Measurements from ENCODE around the gene HMBS.
"Not testable (repeated sequence)": the region's sequence is repeated elsewhere in the genome, so short reads cannot be mapped to it uniquely, and the experiment has no call there.

Gene HMBS

GRCh38 chr11:119118946-119119345 lies 34.3 kb downstream of the HMBS start:
- DNase-seq (ENCODE audit: low spot score): no peak

DNA sequence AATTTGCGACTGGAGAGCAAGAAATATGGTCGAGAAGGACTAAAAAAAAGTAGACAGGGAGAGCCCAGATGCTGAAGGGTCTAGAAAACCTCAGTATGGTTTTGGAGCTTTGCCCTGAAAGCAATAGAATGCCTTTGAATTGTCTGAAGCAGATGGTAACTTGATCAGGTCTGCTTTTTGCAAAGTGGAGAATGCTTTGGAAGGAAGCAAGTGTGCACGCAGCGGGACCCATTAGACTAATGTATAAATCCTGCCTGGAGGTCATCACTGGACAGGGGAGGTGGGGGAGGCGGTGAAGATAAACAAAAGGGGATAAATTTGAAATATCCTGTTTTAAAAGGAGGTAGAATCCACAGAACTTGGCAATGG lies 35.9 kb downstream of the HMBS start:
- DNase-seq (ENCODE audit: low spot score): no peak

DNA sequence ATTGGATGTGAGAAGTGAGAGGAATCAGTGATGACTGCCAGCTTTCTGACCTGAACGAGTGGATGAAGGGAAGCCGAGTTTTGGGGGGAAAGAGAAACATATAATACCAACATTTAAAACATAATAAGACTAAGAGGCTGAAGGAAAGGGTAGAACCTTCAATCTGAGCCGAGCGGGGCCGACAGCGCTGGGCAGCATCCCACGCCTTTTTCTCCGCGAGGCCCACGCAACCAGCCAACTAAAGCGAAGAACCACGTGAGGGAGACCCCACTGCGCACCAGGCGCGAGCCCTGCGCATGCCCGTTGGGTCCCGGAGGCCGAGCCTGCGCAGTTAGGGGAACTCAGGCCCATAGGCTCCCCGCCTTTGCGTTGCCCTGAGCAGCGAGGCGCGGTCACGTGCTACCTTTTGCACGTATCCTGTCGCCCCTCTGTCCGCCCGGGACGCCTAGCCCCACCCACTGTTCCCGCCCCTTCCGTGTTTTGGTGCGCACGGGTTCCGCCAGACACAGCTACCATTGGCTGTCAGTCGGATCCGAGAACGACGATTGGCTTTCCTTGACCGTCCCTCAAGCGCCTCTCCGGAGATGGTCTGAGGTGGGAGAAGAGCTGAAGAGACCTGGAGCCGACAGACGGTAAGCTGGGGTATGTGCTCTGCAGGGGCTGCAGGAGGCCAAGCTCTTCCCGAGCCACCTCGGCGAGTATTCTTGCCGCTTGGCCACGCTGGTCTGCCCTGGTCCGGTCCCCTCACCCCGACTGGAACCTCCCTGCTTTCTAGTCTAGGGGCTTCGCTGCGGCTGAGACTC lies 36.5 kb downstream of the HMBS start, which contains the start of gene HINFP:
Gene HINFP (plus strand): TSS at position 573 of the 803 bp plus-strand sequence. CDS start 5,365 bp downstream, outside the sequence.
- peak; percentile 99 for DNase-seq (ENCODE audit: low spot score)

DNA sequence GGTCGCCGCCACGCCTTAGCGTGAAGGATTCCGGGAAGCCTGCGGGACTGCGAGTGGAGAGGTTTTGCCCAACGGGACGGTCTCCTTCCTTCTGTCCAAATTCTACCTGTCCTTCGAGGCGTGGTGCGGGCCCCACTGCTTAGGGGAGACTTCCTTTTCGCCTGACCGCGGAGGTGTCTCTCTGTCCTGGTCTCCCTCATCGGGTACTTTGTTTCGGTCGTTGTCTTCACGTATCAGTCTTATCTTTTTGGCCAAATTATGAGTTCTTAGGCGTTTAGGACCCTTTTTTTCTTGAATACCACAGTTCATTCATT lies 37.1 kb downstream of the HMBS start:
- no peak for DNase-seq (ENCODE audit: low spot score)

DNA sequence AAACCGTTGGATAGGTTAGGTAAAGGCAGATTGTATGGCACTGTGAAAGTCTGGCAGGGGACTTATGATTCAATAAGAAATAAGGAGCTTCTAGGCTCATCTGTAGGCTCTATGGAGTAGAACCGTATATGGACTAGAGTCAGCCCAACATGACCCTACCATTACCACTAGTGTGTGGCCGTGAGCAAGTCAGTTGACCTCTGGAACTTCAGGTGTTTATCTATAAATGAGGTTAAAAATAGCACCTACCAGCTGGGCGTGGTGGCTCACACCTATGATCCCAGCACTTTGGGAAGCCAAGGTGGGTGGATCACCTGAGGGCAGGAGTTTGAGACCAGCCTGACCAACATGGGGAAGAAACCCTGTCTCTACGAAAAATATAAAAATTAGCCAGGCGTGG lies 41.1 kb downstream of the HMBS start:
- DNase-seq (ENCODE audit: low spot score): no peak

DNA sequence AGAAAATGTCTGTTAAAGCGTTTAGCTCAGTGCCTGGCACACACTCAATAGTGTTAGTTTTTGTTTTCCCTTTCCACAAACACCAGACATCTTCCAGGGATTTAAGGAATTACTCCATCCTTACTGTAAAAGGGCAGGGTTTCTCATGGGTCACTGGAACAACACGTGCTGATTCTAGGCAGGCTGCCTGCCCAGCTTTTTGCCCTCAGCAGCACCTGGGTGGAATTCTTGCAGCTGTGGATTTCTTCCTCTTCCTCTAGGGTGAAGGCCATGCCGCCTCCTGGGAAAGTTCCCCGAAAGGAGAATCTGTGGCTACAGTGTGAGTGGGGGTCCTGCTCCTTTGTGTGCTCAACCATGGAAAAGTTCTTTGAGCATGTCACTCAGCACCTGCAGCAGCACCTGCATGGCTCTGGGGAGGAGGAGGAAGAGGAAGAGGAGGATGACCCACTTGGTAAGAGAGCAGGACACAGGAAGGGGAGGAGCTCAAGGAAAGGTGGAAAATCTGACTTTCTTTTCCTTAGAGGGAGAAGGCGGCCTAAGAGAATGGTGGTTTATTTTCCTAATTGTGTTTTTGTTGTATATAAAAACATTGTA lies 42.1 kb downstream of the HMBS start:
- DNase-seq (ENCODE audit: low spot score): no peak

GRCh38 chr11:119130662-119131061 lies 46.0 kb downstream of the HMBS start:
- no peak for DNase-seq (ENCODE audit: low spot score)

- no peak for DNase-seq (ENCODE audit: low spot score)
Measured at GRCh38 chr11:119134389-119134978, 49.8 kb downstream of the HMBS start.

DNA sequence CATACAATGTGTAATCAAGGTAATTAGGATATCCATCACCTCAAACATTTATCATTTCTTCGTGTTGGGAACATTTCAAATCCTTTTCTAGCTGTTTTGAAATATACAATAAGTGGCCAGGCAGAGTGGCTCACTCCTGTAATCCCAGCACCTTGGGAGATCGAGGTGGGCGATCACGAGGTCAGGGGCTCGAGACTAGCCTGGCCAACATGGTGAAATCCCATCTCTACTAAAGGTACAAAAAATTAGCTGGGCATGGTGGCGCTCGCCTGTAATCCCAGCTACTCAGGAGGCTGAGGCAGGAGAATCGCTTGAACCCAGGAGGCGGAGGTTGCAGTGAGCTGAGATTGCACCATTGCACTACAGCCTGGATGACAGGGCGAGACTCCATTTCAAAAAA lies 54.6 kb downstream of the HMBS start:
- not testable (repeated sequence) for DNase-seq (ENCODE audit: low spot score)
